H54 (cell line): ENCODE data around the gene C1QB.
"Not testable (repeated sequence)": the region's sequence is repeated elsewhere in the genome, so short reads cannot be mapped to it uniquely, and the experiment has no call there.

Source experiments
- DNase-seq: peaks from one replicate; pipeline ENCODE4 v3.0.0; 2011; ENCODE audit warnings: low spot score, mixed read lengths; ENCODE audit not compliant: insufficient read length
- FAIRE-seq: peaks from 3 replicates; lab custom pipeline; 2011; peaks lifted over from hg19 to GRCh38; lab: Jason Lieb, UNC
- POLR2A ChIP-seq: IDR thresholded peaks from 2 replicates; pipeline ENCODE4 v1.6.1; 2011; ENCODE audit warnings: low read depth, mild to moderate bottlenecking, low read length

The C1QB gene

GRCh38 chr1:22705586-22705985 lies 52.5 kb downstream of the C1QB start:
- FAIRE-seq = no peak
- no peak for TF ChIP-seq POLR2A

DNA sequence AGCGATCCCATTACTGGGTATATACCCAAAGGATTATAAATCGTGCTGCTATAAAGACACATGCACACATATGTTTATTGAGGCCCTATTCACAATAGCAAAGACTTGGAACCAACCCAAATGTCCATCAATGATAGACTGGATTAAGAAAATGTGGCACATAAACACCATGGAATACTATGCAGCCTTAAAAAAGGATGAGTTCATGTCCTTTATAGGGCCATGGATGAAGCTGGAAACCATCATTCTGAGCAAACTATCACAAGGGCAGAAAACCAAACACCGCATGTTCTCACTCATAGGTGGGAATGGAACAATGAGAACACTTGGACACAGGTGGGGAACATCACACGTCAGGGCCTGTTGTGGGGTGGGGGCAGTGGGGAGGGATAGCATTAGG lies 53.1 kb downstream of the C1QB start:
- FAIRE-seq, DNase-seq: not testable (repeated sequence)

More at GRCh38 chr1:22705586-22705985, 52.5 kb downstream of the C1QB start:
- DNase-seq = no peak

DNA sequence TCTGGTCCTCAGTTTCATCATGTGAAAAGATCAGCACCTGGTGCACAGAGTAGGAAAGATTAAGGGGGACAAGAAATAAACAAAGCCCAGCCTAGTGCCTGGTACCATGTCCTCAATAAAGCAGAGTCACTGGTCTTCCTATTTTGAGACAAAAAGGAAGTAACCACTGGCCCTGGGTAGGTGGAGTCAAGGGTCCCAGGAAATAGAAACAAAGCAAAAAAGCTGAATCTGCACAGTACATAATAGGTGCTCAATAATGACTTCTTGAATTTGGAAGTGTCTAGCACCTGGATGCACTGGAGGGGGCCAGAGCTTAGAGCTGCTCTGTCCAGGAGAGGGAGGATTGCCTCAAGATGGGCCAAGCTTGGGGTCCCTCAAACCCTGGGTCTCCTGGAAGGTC lies 55.7 kb downstream of the C1QB start:
- DNase-seq (no peak), FAIRE-seq (no peak)
- no peak for TF ChIP-seq POLR2A

DNA sequence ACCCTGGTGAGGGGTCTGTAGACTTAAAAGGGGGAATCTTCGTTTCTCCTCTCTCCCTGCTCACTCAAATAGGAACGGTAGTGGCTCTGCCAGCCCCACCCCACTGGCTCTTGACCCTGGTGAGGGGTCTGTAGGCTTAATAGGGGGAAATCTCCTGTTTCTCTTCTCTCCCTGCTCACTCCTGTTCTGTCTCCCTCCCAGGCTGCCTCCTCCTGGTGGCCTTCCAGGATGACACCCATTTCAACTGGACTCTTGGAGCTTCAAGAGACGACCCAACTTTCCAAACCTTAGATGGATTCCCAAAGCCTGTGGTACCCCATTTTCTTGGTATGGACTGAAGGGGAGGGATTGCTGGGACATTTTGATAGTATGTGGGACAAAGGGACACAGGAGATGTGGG lies 56.2 kb downstream of the C1QB start:
- no peak for DNase-seq
- FAIRE-seq = no peak
- TF ChIP-seq POLR2A = no peak

DNA sequence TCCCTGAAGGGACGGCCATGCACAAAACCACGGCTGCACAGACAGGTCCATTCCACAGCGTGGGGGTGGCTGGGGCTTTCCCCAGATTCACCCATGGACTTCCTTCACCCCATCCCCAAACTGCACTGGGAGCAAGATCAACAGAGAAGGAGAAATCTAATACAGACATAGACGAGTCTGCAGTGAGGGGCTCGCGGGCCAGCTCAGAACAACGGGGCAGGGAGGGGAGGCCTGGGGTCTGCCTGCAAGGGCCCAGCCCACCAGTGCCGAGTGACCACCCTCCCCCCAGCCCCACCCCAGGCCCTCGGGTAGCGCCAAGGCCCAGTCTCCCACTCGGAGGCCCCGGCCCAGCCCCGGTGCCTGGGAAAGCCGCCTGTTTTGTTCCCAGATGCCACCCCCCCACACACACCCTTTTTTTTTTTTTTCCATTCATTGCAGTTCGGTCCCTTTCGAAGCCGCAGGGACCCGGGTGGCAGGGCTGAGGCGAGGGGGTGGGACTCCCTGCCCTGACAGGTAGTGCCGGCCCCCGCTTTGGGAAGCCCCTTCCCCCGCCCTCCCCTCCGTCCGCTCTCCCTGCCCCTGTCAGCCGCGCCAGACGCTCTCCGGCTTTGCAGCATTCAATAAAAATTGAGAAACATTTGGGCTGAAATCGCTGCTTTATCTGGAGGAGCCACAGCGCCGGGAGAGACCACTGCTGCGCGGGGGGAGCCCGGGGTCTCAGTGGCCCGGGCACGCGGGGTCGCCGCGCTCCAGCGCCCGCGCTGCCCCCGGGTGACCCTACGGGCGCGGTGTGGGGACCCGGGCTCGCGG lies 57.1 kb downstream of the C1QB start:
- DNase-seq = peak; percentile 63
- no peak for FAIRE-seq
- TF ChIP-seq POLR2A = no peak

- TF ChIP-seq POLR2A = peak; percentile 69
- DNase-seq = peak; percentile 56
- FAIRE-seq = no peak
Measured at GRCh38 chr1:22710701-22711049, 57.6 kb downstream of the C1QB start, which contains the start of gene EPHB2. TSS of gene EPHB2 (plus strand) at chr1:22710839. CDS start at chr1:22710983, 144 bp downstream.

- FAIRE-seq (no peak), DNase-seq (no peak)
- TF ChIP-seq POLR2A = no peak
Measured at GRCh38 chr1:22711071-22711470, 58.0 kb downstream of the C1QB start.
